GM12874 (cell line): ENCODE results near the gene SOX5.

Source experiments
- CTCF ChIP-seq: IDR thresholded peaks from 2 replicates; pipeline ENCODE4 v1.5.1; 2011; ENCODE audit warnings: low read depth, mild to moderate bottlenecking, control low read depth, low read length, moderate library complexity; ENCODE audit not compliant: insufficient read depth

The SOX5 gene

GRCh38 chr12:23950775-23951451 lies 1.4 kb upstream of the SOX5 start:
- no peak for TF ChIP-seq CTCF

GRCh38 chr12:23950210-23950774 lies 822 bp upstream of the SOX5 start:
- no peak for TF ChIP-seq CTCF

- TF ChIP-seq CTCF = no peak
Measured at GRCh38 chr12:23948291-23948690, 1.2 kb downstream of the SOX5 start.

GRCh38 chr12:23947395-23947794 lies 2.1 kb downstream of the SOX5 start:
- TF ChIP-seq CTCF = no peak

GRCh38 chr12:23945249-23945648 lies 4.2 kb downstream of the SOX5 start:
- no peak for TF ChIP-seq CTCF

GRCh38 chr12:23944067-23944466 lies 5.4 kb downstream of the SOX5 start:
- TF ChIP-seq CTCF = no peak

- TF ChIP-seq CTCF = no peak
Measured at GRCh38 chr12:23942841-23943240, 6.6 kb downstream of the SOX5 start.
